A204.1 (cell line): ENCODE data around the gene TTL.
"Not testable (repeated sequence)": the region's sequence is repeated elsewhere in the genome, so short reads cannot be mapped to it uniquely, and the experiment has no call there.

Experiments
- FAIRE-seq: peaks from 2 replicates; lab custom pipeline; 2012; peaks lifted over from hg19 to GRCh38; lab: Jason Lieb, UNC

Gene TTL

DNA sequence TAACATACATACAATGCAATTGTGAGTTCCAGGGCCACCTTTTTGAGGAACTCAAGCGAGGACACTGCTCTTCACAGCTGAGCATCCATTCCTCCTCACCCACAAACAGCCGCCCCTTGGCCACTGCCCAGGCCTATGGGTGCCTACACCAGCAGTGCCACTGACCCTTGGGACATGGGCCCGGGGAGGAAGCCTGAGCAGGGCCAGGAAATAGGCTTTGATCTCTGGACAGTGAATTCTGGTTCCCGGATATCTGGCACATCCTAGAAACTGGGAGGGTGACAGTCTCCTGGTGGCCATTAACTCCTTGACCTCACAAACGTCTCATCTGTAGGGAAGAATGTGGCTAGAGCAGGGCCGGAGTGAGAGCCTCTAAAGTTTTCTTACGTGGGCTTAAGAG is 5.5 kb upstream of the TTL start:
- FAIRE-seq, result no peak

DNA sequence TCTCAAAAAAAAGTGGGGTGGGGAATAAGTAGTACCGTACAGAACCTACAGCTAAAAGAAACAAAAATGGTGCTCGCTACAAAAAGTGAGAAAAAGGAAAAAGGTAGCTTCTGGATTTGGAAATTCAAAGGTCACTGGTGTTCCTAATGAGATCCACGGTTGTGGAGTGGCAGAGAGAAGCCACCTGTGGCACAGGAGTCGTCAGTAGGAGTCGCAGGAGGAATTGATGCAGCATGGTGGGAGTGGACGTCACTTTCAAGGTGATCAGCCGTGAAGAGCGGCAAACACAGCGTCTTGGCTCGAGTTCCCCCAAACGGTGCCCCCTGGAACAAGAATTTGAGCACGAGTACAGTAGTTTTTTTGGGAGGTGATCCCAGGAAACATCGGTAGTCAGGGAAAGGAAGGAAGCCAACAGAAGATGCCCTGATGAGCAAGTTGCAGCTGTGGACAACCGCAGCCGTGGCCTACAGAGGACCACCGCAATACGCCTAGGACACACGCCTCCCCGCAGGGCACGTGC is 1.4 kb upstream of the TTL start:
- FAIRE-seq, result no peak

- FAIRE-seq, result no peak
Observed at GRCh38 chr2:112481050-112481527, 867 bp upstream of the TTL start.

DNA sequence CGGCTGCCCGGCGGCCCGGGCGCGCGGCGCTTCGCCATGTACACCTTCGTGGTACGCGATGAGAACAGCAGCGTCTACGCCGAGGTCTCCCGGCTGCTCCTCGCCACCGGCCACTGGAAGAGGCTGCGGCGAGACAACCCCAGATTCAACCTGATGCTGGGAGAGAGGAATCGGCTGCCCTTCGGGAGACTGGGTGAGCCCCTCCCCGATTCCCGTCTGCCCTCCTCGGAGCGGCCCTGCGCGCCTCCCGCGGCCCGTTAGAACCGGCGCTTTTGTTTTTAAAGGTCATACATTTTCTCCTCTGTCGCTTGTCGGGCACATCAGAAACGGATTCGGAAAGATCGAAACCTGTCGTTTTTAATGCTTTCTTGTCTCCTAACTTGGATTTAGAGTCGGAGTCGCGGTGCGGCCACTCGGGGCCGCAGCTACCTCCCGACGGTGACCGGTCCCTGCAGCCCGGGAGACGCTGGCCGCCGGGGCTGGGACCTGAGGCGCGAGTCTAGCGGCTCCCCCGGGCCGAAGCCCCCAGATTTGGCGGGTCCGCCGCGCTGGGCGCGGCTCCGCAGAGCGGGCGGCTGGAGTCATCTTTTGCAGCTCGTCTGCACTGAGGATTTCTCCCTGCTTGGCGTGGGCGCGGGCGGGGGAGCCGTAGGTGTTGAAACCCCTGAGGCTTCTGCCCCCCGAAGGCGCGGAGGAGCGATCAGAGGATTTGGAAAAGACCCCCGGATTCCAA is 519 bp downstream of the TTL start:
- no peak for FAIRE-seq

GRCh38 chr2:112483042-112483473 is 1.1 kb downstream of the TTL start:
- no peak for FAIRE-seq

GRCh38 chr2:112483831-112484230 is 1.9 kb downstream of the TTL start:
- no peak for FAIRE-seq

- no peak for FAIRE-seq
Observed at GRCh38 chr2:112485849-112486248, 3.9 kb downstream of the TTL start.

GRCh38 chr2:112486895-112487294 is 4.9 kb downstream of the TTL start:
- FAIRE-seq, result no peak

- FAIRE-seq, result no peak
Observed at GRCh38 chr2:112487444-112487961, 5.5 kb downstream of the TTL start.

DNA sequence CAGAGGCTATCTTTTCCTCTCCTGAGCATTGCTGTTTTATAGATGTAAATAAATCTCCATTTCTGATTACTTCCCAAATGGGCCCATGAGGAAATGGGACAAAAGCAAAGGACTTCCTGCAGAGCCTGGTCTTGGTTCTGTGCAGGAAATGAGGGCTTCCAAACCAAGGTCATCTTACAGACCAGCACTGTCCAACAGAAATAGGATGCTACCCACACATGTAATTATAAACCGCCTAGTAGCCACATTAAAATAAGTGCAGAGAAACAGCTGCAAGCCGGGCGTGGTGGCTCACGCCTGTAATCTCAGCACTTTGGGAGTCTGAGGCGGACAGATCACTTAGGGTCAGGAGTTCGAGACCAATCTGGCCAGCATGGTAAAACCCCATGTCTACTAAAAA is 6.2 kb downstream of the TTL start:
- no peak for FAIRE-seq

DNA sequence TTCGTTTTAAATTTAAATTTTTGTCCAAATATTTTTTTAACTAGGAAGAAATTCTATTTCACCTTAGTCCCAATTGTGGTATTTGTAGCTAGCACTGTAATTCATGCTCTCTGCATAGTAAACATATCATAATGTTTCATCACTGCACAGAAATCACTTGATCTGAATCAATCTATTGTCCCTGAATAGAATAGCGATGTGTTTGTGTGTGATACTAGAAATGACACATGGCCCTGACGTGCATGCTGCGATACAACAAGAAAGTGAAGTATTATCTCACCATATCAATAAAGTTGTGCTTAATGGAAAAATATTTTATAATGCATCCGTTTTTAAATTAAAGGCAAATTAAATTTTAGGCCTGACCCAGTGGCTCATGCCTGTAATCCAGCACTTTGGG is 10.0 kb downstream of the TTL start:
- FAIRE-seq, result no peak

- FAIRE-seq, result no peak
Observed at GRCh38 chr2:112493048-112493447, 11.1 kb downstream of the TTL start.

- FAIRE-seq, result no peak
Observed at GRCh38 chr2:112493858-112494648, 12.1 kb downstream of the TTL start.

- no peak for FAIRE-seq
Observed at GRCh38 chr2:112494828-112495227, 12.9 kb downstream of the TTL start.

- not testable (repeated sequence) for FAIRE-seq
Observed at GRCh38 chr2:112495878-112496277, 13.9 kb downstream of the TTL start.

- not testable (repeated sequence) for FAIRE-seq
Observed at GRCh38 chr2:112500850-112501484, 19.0 kb downstream of the TTL start.

DNA sequence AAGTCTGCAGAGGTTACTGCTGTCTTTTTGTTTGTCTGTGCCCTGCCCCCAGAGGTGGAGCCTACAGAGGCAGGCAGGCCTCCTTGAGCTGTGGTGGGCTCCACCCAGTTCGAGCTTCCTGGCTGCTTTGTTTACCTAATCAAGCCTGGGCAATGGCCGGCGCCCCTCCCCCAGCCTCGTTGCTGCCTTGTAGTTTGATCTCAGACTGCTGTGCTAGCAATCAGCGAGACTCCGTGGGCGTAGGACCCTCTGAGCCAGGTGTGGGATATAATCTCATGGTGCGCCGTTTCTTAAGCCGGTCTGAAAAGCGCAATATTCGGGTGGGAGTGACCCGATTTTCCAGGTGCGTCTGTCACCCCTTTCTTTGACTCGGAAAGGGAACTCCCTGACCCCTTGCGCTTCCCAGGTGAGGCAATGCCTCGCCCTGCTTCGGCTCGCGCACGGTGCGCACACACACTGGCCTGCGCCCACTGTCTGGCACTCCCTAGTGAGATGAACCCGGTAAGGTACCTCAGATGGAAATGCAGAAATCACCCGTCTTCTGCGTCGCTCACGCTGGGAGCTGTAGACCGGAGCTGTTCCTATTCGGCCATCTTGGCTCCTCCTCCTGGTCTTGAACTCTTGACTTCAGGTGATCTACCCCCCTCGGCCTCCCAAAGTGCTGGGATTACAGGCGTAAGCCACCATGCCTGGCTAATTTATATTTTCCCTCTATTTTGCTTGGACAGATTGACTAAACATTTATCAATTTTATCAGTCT is 27.5 kb downstream of the TTL start:
- not testable (repeated sequence) for FAIRE-seq

GRCh38 chr2:112516801-112517200 is 34.8 kb downstream of the TTL start:
- FAIRE-seq, result no peak

DNA sequence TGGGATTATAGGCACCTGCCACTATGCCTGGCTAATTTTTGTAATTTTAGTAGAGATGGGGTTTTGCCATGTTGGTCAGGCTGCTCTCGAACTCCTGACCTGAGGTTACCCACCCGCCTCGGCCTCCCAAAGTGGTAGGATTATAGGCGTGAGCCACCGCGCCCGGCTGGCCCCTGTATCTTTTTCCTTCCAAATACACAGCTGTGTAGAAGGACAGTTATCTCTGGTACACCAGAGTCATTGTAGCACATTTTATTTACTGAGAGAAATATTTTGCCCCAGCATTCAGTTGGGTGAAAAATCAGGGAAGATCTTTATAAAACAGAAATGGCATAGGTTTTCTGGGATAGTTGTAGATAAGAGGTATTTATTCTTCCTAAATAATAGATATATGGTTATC is 36.9 kb downstream of the TTL start:
- FAIRE-seq, result no peak

- FAIRE-seq, result no peak
Observed at GRCh38 chr2:112519506-112519905, 37.5 kb downstream of the TTL start.

GRCh38 chr2:112520234-112520783 is 38.4 kb downstream of the TTL start:
- FAIRE-seq, result no peak
